ENCODE results near the gene SUFU. TPM values are rescaled to one million over a fixed set of nuclear protein-coding genes. Genes with fewer than 3 reads are reported as not detected.

The SUFU gene
- total and polyA plus RNA-seq, 4 donors, result 3.5 to 14.8 (median 9.8) TPM

GRCh38 chr10:102470579-102471546 is 32.9 kb upstream of the SUFU start:
- no peaks in the 10 kb centered on the region for H3K9me3 ChIP-seq (ENCODE audit: control insufficient read depth in 4 of 4, insufficient read depth in 3 of 4, low read length in 3 of 4)
- no peak overlapping the region for H3K9ac ChIP-seq (ENCODE audit: insufficient read depth in 1 of 2, low read length in 2 of 2)
- H3K4me1 ChIP-seq (ENCODE audit: control insufficient read depth in 5 of 5, insufficient read depth in 5 of 5, low read length in 5 of 5), result peaks cover 0 to 1% (median 0%) of the 10 kb centered on the region in 5 donors
- DNase-seq, result no peak
- 94 to 97% methylated on average over 35 to 36 of the region's 36 CpGs for WGBS, 2 donors
- no peak for ATAC-seq (ENCODE audit: insufficient read depth, low FRiP score)
- no peak for TF ChIP-seq CTCF (IDR thresholded peaks at IDR 0.05; ENCODE audit: control extremely low read depth, extremely low read depth)
- no peaks in the 10 kb centered on the region for H3K27me3 ChIP-seq (ENCODE audit: control insufficient read depth in 3 of 3, insufficient read depth in 3 of 3, low read length in 2 of 3)
- H3K36me3 ChIP-seq (ENCODE audit: control insufficient read depth in 4 of 4, insufficient read depth in 4 of 4, low read length in 4 of 4), result peaks cover 0 to 22% (median 0%) of the 10 kb centered on the region in 4 donors
- H3K4me3 ChIP-seq, result no peak overlapping the region
- H3K27ac ChIP-seq (ENCODE audit: low read depth in 1 of 2, low read length in 1 of 2), result no peak overlapping the region

- Histone ChIP-seq H3K27me3 (ENCODE audit: control insufficient read depth in 3 of 3, insufficient read depth in 3 of 3, low read length in 2 of 3) (no peaks in the 10 kb centered on the region), H3K4me3 (no peak overlapping the region), H3K9me3 (ENCODE audit: control insufficient read depth in 4 of 4, insufficient read depth in 3 of 4, low read length in 3 of 4) (no peaks in the 10 kb centered on the region), H3K4me1 (ENCODE audit: control insufficient read depth in 5 of 5, insufficient read depth in 5 of 5, low read length in 5 of 5) (peaks cover 0 to 2% (median 0%) of the 10 kb centered on the region in 5 donors), H3K36me3 (ENCODE audit: control insufficient read depth in 4 of 4, insufficient read depth in 4 of 4, low read length in 4 of 4) (peaks cover 0 to 27% (median 0%) of the 10 kb centered on the region in 4 donors), H3K27ac (ENCODE audit: low read depth in 1 of 2, low read length in 1 of 2) (no peak overlapping the region), H3K9ac (ENCODE audit: insufficient read depth in 1 of 2, low read length in 2 of 2) (no peak overlapping the region)
- 82 to 85% methylated on average over 27 of the region's 27 CpGs for WGBS, 2 donors
- DNase-seq (no peak), ATAC-seq (ENCODE audit: insufficient read depth, low FRiP score) (no peak)
- TF ChIP-seq CTCF (IDR thresholded peaks at IDR 0.05; ENCODE audit: control extremely low read depth, extremely low read depth), result no peak
Measured at GRCh38 chr10:102473445-102474331, 30.1 kb upstream of the SUFU start.

DNA sequence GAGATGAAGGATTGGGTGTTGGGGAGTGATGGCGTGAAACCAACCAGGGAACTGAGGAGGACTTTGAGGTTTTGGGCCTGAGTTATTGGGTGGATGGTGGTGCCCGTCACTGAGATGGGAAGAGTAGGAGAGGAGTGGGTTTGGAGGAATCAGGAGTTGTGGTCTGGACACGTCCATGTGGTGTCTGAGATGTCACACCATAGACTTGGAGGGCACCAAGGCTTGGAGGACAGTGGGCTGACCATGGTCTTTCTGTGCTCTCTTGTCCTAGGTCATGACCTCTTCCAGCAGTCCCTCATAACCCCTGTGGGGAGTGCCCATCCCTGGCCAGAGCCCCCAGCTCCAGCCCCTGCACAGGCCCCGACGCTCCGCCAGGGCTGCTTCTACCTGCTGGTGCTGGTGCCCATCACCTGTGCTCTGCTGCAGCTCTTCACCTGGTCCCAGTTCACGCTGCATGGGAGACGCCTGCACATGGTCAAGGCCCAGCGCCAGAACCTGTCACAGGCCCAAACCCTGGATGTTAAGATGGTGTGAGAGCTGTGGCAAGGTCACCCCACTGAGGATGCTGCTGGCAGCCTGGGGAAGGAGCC is 28.2 kb upstream of the SUFU start:
- Histone ChIP-seq H3K36me3 (ENCODE audit: control insufficient read depth in 4 of 4, insufficient read depth in 4 of 4, low read length in 4 of 4) (peaks cover 0 to 32% (median 2%) of the 10 kb centered on the region in 4 donors), H3K27me3 (ENCODE audit: control insufficient read depth in 3 of 3, insufficient read depth in 3 of 3, low read length in 2 of 3) (no peaks in the 10 kb centered on the region), H3K27ac (ENCODE audit: low read depth in 1 of 2, low read length in 1 of 2) (no peak overlapping the region), H3K9ac (ENCODE audit: insufficient read depth in 1 of 2, low read length in 2 of 2) (no peak overlapping the region), H3K4me3 (peak overlapping the region; percentile 2), H3K9me3 (ENCODE audit: control insufficient read depth in 4 of 4, insufficient read depth in 3 of 4, low read length in 3 of 4) (no peaks in the 10 kb centered on the region), H3K4me1 (ENCODE audit: control insufficient read depth in 5 of 5, insufficient read depth in 5 of 5, low read length in 5 of 5) (peaks cover 0 to 2% (median 0%) of the 10 kb centered on the region in 5 donors)
- ATAC-seq (ENCODE audit: insufficient read depth, low FRiP score) (no peak), DNase-seq (no peak)
- WGBS, 2 donors, result 93 to 96% methylated on average over 9 of the region's 9 CpGs
- no peak for TF ChIP-seq CTCF (IDR thresholded peaks at IDR 0.05; ENCODE audit: control extremely low read depth, extremely low read depth)

All from lung (tissue), 12 donors.